GM23338 (cell line): ENCODE results near the gene CNPY1. TPM values are rescaled to one million over a fixed set of nuclear protein-coding genes. Genes with fewer than 3 reads are reported as not detected.

Experiments
- ATAC-seq: fragments of 200-7000 bp; cut with Tn5 transposase; 3 replicates; pipeline ENCODE4 v1.9.1; 2020
- DNase-seq: peaks from one replicate; pipeline ENCODE4 v3.0.0-alpha.2; 2015; ENCODE audit warnings: low spot score
- H2AFZ ChIP-seq: fragments of 200-600 bp; sonication (generic); 2 replicates; pipeline ENCODE4 v1.8.0; 2016; ENCODE audit warnings: antibody characterized with exemption, mild to moderate bottlenecking, moderate library complexity
- H3F3A ChIP-seq: fragments of 200-600 bp; sonication (generic); replicated peaks from 2 replicates; pipeline ENCODE4 v1.8.0; 2017; ENCODE audit warnings: antibody characterized with exemption, mixed run types, low read depth
- H3K27ac ChIP-seq: fragments of 200-600 bp; sonication (generic); 2 replicates; pipeline ENCODE4 v1.6.1; 2016; ENCODE audit warnings: low read depth
- H3K27me3 ChIP-seq: fragments of 200-600 bp; sonication (generic); 2 replicates; pipeline ENCODE4 v1.8.0; 2016; ENCODE audit warnings: mild to moderate bottlenecking, mixed run types, moderate library complexity; ENCODE audit not compliant: insufficient read depth
- H3K36me3 ChIP-seq: fragments of 200-600 bp; sonication (generic); 2 replicates; pipeline ENCODE4 v1.8.0; 2016; ENCODE audit warnings: mild to moderate bottlenecking; ENCODE audit not compliant: insufficient read depth
- H3K4me1 ChIP-seq: fragments of 200-600 bp; sonication (generic); 2 replicates; pipeline ENCODE4 v1.8.0; 2016; ENCODE audit warnings: mild to moderate bottlenecking, moderate library complexity; ENCODE audit not compliant: insufficient read depth
- H3K4me2 ChIP-seq: fragments of 200-600 bp; sonication (generic); 2 replicates; pipeline ENCODE4 v1.7.1; 2017; ENCODE audit warnings: mixed run types
- H3K4me3 ChIP-seq: fragments of 200-600 bp; sonication (generic); 2 replicates; pipeline ENCODE4 v1.6.1; 2016; ENCODE audit warnings: mixed run types
- H3K79me2 ChIP-seq: fragments of 200-600 bp; sonication (generic); replicated peaks from 2 replicates; pipeline ENCODE4 v1.8.0; 2017; ENCODE audit warnings: mild to moderate bottlenecking; ENCODE audit not compliant: insufficient read depth
- H3K9me2 ChIP-seq: fragments of 200-600 bp; sonication (generic); 2 replicates; pipeline ENCODE4 v1.8.0; 2017; ENCODE audit not compliant: insufficient read depth
- H4K20me1 ChIP-seq: fragments of 200-600 bp; sonication (generic); replicated peaks from 2 replicates; pipeline ENCODE4 v1.8.0; 2017; ENCODE audit warnings: mild to moderate bottlenecking; ENCODE audit not compliant: insufficient read depth
- H3K27ac Mint-ChIP-seq: 2 replicates; pipeline ENCODE4 v1.8.0; 2020; ENCODE audit warnings: inconsistent platforms, mild to moderate bottlenecking, moderate library complexity, mixed read lengths
- H3K27me3 Mint-ChIP-seq: 3 replicates; pipeline ENCODE4 v1.8.0; 2022; ENCODE audit warnings: low read depth, mild to moderate bottlenecking, moderate library complexity, mixed read lengths, inconsistent platforms; ENCODE audit not compliant: insufficient read depth, poor library complexity
- H3K36me3 Mint-ChIP-seq: 3 replicates; pipeline ENCODE4 v1.8.0; 2021; ENCODE audit warnings: low read depth, mild to moderate bottlenecking, inconsistent platforms, moderate library complexity, mixed read lengths
- H3K4me1 Mint-ChIP-seq: 3 replicates; pipeline ENCODE4 v1.8.0; 2020; ENCODE audit warnings: mild to moderate bottlenecking, inconsistent platforms, mixed read lengths
- H3K4me3 Mint-ChIP-seq: 3 replicates; pipeline ENCODE4 v1.8.0; 2021; ENCODE audit warnings: moderate library complexity, mild to moderate bottlenecking, inconsistent platforms, mixed read lengths
- H3K9me3 Mint-ChIP-seq: 3 replicates; pipeline ENCODE4 v1.8.0; 2020; ENCODE audit warnings: moderate library complexity, mild to moderate bottlenecking, inconsistent platforms, mixed read lengths
- CREB1 ChIP-seq: fragments of 250-450 bp; sonication (Bioruptor Pico); IDR thresholded peaks from 2 replicates; pipeline ENCODE4 v1.5.0; 2020; ENCODE audit warnings: low read depth, mild to moderate bottlenecking, moderate library complexity
- EZH2 ChIP-seq: fragments of 200-600 bp; sonication (generic); IDR thresholded peaks from one replicate; pipeline ENCODE4 v1.8.0; 2017; ENCODE audit warnings: antibody characterized with exemption, mild to moderate bottlenecking, low read depth; ENCODE audit not compliant: unreplicated experiment
- JUNB ChIP-seq: IDR thresholded peaks from one replicate; pipeline ENCODE4 v1.6.1; 2016; ENCODE audit warnings: antibody characterized with exemption; ENCODE audit not compliant: unreplicated experiment
- NANOG ChIP-seq: IDR thresholded peaks from 2 replicates; pipeline ENCODE4 v1.6.1; 2016; ENCODE audit warnings: antibody characterized with exemption, borderline replicate concordance
- POLR2AphosphoS5 ChIP-seq: IDR thresholded peaks from 2 replicates; pipeline ENCODE4 v1.6.1; 2016; ENCODE audit warnings: antibody characterized with exemption, low read depth
- REST ChIP-seq: IDR thresholded peaks from one replicate; pipeline ENCODE4 v1.6.1; 2018; ENCODE audit warnings: antibody characterized with exemption; ENCODE audit not compliant: unreplicated experiment
- STAT1 ChIP-seq: IDR thresholded peaks from one replicate; pipeline ENCODE4 v1.6.1; 2016; ENCODE audit warnings: antibody characterized with exemption; ENCODE audit not compliant: unreplicated experiment
- ZNF114 ChIP-seq: fragments of 250-450 bp; sonication (Bioruptor Pico); IDR thresholded peaks from 2 replicates; pipeline ENCODE4 v1.5.0; 2020; ENCODE audit warnings: mild to moderate bottlenecking, moderate library complexity
- ZNF331 ChIP-seq: fragments of 250-450 bp; sonication (Bioruptor Pico); IDR thresholded peaks from 2 replicates; pipeline ENCODE4 v1.5.0; 2020; ENCODE audit warnings: low read depth, mild to moderate bottlenecking, moderate library complexity
- polyA plus RNA-seq: library from polyadenylated mRNA; unstranded; fragments of >200 nt; fragmentation: Nextera tagmentation; extraction: Ambion mirVana; gene quantifications from 2 replicates; pipeline ENCODE4 v1.2.1, GENCODE V29; 2016
- total RNA-seq: library from RNA; depleted of rRNA; stranded (reverse); fragments of >200 nt; shearing (Covaris generic); gene quantifications from 2 replicates; pipeline ENCODE4 v1.2.3, GENCODE V29; 2014
- TF ChIP-seq, protein P1 (sequence below): IDR thresholded peaks from 2 replicates; pipeline ENCODE4 v1.6.1; 2016; ENCODE audit warnings: antibody characterized with exemption

Gene CNPY1
- total and polyA plus RNA-seq, 2 experiments from 2014 or later, result not detected

GRCh38 chr7:155517969-155518368, 28.4 kb downstream of the CNPY1 start:
- Histone ChIP-seq H3K4me2 (no peak overlapping the region), H3K27me3 (peaks cover 56% of the 10 kb centered on the region), H4K20me1 (peaks cover 5% of the 10 kb centered on the region; the same call in 1 of the 2 replicates), H3K27ac (no peak overlapping the region), H3K4me1 (no peaks in the 10 kb centered on the region), H3K9me2 (no peaks in the 10 kb centered on the region), H3K4me3 (no peak overlapping the region), H3K79me2 (no peaks in the 10 kb centered on the region), H3F3A (no peaks in the 10 kb centered on the region), H3K36me3 (no peaks in the 10 kb centered on the region), H2AFZ (no peak overlapping the region)
- Mint-ChIP-seq H3K27ac (no peak overlapping the region), H3K4me3 (no peak overlapping the region), H3K36me3 (no peaks in the 10 kb centered on the region), H3K4me1 (no peaks in the 10 kb centered on the region; the same call in 2 of the 3 replicates), H3K9me3 (no peaks in the 10 kb centered on the region), H3K27me3 (peaks cover 58% of the 10 kb centered on the region)
- TF ChIP-seq POLR2AphosphoS5 (no peak), REST (no peak)
- no peak for ATAC-seq
- no peak for DNase-seq

GRCh38 chr7:155517452-155517851, 28.9 kb downstream of the CNPY1 start:
- Histone ChIP-seq H3K9me2 (no peaks in the 10 kb centered on the region), H4K20me1 (peaks cover 9% of the 10 kb centered on the region; the same call in 1 of the 2 replicates), H3K4me2 (no peak overlapping the region), H3F3A (no peaks in the 10 kb centered on the region), H3K4me1 (peaks cover 3% of the 10 kb centered on the region; the same call in 1 of the 2 replicates), H3K27ac (no peak overlapping the region), H2AFZ (no peak overlapping the region), H3K4me3 (no peak overlapping the region), H3K27me3 (peaks cover 61% of the 10 kb centered on the region), H3K79me2 (no peaks in the 10 kb centered on the region), H3K36me3 (no peaks in the 10 kb centered on the region)
- Mint-ChIP-seq H3K27ac (no peak overlapping the region), H3K4me3 (no peak overlapping the region), H3K9me3 (no peaks in the 10 kb centered on the region), H3K4me1 (peaks cover 1% of the 10 kb centered on the region; the same call in 2 of the 3 replicates), H3K27me3 (peaks cover 63% of the 10 kb centered on the region), H3K36me3 (no peaks in the 10 kb centered on the region)
- ATAC-seq, result no peak
- no peak for DNase-seq
- TF ChIP-seq ZNF114, result no peak
- TF ChIP-seq, protein P1, sequence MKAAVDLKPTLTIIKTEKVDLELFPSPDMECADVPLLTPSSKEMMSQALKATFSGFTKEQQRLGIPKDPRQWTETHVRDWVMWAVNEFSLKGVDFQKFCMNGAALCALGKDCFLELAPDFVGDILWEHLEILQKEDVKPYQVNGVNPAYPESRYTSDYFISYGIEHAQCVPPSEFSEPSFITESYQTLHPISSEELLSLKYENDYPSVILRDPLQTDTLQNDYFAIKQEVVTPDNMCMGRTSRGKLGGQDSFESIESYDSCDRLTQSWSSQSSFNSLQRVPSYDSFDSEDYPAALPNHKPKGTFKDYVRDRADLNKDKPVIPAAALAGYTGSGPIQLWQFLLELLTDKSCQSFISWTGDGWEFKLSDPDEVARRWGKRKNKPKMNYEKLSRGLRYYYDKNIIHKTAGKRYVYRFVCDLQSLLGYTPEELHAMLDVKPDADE, result no peak
- no peak for TF ChIP-seq CREB1 (CRISPR knock-in tag)
- no peak for TF ChIP-seq REST
- TF ChIP-seq STAT1, result no peak
- TF ChIP-seq NANOG, result no peak
- no peak for TF ChIP-seq JUNB
- no peak for TF ChIP-seq ZNF331 (CRISPR knock-in tag)
- TF ChIP-seq EZH2, result no peak
